Nephron (organoid): ENCODE results near the gene FGF8.

Source experiments
- H3K27ac Mint-ChIP-seq, 3 experiments: 2 replicates each; pipeline ENCODE4 v1.8.0; 2020; ENCODE audit warnings: mixed read lengths in 3 of 3, mild to moderate bottlenecking in 2 of 3, moderate library complexity in 1 of 3
- H3K27me3 Mint-ChIP-seq: 2 replicates; pipeline ENCODE4 v1.8.0; 2021; ENCODE audit warnings: low read depth, mild to moderate bottlenecking, moderate library complexity, mixed read lengths
- H3K36me3 Mint-ChIP-seq: 2 replicates; pipeline ENCODE4 v1.8.0; 2020; ENCODE audit warnings: low read depth, mixed read lengths
- H3K4me1 Mint-ChIP-seq: 2 replicates; pipeline ENCODE4 v1.8.0; 2020; ENCODE audit warnings: mixed read lengths
- H3K4me3 Mint-ChIP-seq, 3 experiments: 2 replicates each; pipeline ENCODE4 v1.8.0; 2020; ENCODE audit warnings: mild to moderate bottlenecking in 3 of 3, mixed read lengths in 3 of 3, moderate library complexity in 2 of 3
- H3K9me3 Mint-ChIP-seq: 2 replicates; pipeline ENCODE4 v1.8.0; 2020; ENCODE audit warnings: mixed read lengths
- CTCF ChIP-seq, 3 experiments: fragments of 200-600 bp; sonication (generic); IDR thresholded peaks; one replicate each; pipeline ENCODE4 v1.5.0; 2021; ENCODE audit warnings: antibody characterized with exemption in 3 of 3; ENCODE audit not compliant: unreplicated experiment in 3 of 3

Gene FGF8, protein sequence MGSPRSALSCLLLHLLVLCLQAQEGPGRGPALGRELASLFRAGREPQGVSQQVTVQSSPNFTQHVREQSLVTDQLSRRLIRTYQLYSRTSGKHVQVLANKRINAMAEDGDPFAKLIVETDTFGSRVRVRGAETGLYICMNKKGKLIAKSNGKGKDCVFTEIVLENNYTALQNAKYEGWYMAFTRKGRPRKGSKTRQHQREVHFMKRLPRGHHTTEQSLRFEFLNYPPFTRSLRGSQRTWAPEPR

DNA sequence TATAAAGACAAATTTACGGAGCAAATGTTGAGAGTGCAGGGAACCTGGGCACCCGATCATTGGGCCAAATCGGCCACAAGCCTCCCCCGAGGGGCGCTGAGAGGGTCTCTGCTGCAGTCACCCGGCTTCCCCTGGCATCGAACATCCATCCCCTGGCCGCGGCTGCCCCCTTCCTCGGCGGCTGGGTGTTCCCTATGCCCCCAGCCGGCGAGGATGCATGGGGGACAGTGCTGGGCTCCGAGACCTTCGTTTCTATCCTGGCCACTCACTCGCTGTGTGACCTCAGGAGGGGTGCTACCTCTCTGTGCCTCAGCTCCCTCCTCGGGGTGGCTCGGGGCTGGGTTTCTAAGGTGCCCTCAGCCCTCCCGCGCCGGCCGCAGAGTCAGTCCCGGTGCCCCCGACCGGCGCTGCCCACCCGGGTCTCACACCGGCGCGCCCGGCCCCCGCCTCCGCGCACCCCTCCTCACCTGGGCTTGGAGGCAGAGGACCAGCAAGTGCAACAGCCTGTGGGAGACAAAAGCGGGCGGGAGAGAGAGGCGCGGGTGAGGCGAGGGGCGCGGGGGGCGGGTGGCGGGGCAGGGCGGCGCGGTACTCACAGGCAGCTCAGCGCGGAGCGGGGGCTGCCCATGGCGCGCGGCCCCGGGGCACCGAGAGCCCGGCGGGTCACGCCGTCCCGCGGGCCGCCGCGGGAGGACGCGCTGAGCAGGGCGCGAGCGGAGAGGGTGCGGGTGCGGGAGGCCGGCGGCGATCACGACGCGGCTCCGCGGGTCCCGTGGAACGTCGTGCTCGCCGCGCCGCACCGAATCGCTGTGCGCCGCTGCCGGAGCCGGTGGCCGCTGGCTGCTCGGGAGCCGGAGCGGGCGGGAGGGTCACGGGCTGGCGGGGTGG is at the start of gene FGF8:
Gene FGF8, minus strand, starts transcription at position 842 of the 888 bp plus-strand sequence. Its CDS starts 214 bp downstream, at position 628.
- peaks cover 7% of the 10 kb centered on the region for H3K36me3 Mint-ChIP-seq
- H3K4me1 Mint-ChIP-seq: peaks cover 26% of the 10 kb centered on the region
- H3K27me3 Mint-ChIP-seq: peaks cover 88% of the 10 kb centered on the region
- no peak within 1 kb of the TSS for H3K27ac Mint-ChIP-seq
- peak within 1 kb of the TSS; percentile 78 to 88 (median 80) for H3K4me3 Mint-ChIP-seq
- no peak for TF ChIP-seq CTCF (IDR thresholded peaks at IDR 0.05; ENCODE audit: unreplicated experiment in 3 of 3)
- no peaks in the 10 kb centered on the region for H3K9me3 Mint-ChIP-seq

DNA sequence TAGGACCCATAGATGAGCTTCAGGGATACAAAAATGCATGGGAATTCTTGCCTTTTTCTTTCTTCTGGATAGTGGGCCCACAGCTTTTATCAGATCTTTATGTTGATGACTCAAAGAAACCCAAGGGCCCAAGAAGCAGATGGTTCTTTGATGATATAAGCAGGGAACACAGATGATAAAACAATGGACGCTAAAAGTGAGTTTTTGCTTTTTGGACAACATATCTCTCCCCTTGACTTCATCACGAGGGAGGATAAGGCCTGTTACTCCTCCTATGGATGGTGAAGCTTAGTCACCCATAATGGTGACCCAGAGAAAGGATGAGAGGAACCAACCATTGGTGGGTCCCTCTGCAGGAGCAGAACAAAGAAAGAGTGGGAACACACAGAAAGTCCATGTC is 48.8 kb upstream of the FGF8 start:
- Mint-ChIP-seq H3K27ac (no peak overlapping the region), H3K4me3 (no peak overlapping the region), H3K36me3 (peaks cover 8% of the 10 kb centered on the region), H3K4me1 (peaks cover 8% of the 10 kb centered on the region), H3K27me3 (no peaks in the 10 kb centered on the region), H3K9me3 (no peaks in the 10 kb centered on the region)
- TF ChIP-seq CTCF (IDR thresholded peaks at IDR 0.05; ENCODE audit: unreplicated experiment in 3 of 3): no peak

GRCh38 chr10:101818872-101819633 is 43.1 kb upstream of the FGF8 start:
- Mint-ChIP-seq H3K4me1 (peaks cover 39% of the 10 kb centered on the region), H3K9me3 (no peaks in the 10 kb centered on the region), H3K4me3 (peak overlapping the region; percentile 96 to 98 (median 97)), H3K27me3 (no peaks in the 10 kb centered on the region), H3K27ac (peak overlapping the region; percentile 91 to 98 (median 98)), H3K36me3 (peaks cover 4% of the 10 kb centered on the region)
- TF ChIP-seq CTCF (IDR thresholded peaks at IDR 0.05; ENCODE audit: unreplicated experiment in 3 of 3): no peak

- Mint-ChIP-seq H3K27me3 (no peaks in the 10 kb centered on the region), H3K36me3 (peaks cover 8% of the 10 kb centered on the region), H3K9me3 (no peaks in the 10 kb centered on the region), H3K4me3 (peak within 1 kb of the TSS; percentile 96 to 98 (median 97)), H3K27ac (peak within 1 kb of the TSS; percentile 91 to 98 (median 98)), H3K4me1 (peaks cover 46% of the 10 kb centered on the region)
- no peak for TF ChIP-seq CTCF (IDR thresholded peaks at IDR 0.05; ENCODE audit: unreplicated experiment in 3 of 3)
Observed at GRCh38 chr10:101818119-101818871, 42.4 kb upstream of the FGF8 start, which contains the start of gene OGA. Gene OGA, minus strand, starts transcription at chr10:101818444. Its CDS starts 422 bp downstream, at chr10:101818022.

DNA sequence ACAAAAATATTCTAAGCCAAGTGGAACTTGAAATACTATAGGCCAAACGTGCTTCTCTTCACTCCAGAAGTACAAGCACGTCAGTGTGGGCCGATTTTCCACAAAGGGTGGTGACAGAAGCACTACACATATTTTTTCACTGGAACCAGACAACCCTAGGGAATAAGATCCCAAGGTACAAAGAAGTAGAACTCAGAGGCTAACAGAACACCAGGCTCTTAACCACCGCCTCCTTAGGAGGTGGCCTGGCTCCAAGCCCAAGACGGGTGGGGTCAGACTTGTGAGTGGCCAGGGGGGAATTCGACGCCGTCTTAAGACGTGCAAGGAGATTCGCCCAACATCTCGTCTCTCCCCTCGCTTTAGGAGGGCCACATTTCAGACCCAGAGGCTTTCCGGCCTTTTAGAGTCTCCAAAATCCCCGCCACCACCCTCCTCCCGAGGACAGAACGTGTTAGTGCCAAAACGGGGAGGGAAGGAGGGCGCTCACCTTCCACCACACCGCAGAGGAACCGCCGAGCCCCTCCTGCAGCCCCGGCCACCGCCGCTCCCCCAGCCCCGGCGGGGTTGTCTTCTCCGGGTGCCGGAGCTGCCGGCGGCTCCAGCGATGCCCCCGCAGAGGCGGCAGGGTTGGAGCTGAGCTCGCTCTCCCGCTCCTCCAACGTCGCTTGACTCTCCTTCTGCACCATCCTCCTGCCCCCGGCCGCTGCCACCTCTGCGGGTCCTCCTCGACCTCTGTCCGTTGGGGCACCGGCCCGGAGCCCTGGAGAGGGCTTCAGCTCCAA is 41.6 kb upstream of the FGF8 start:
- Mint-ChIP-seq H3K27me3 (no peaks in the 10 kb centered on the region), H3K9me3 (no peaks in the 10 kb centered on the region), H3K27ac (peak overlapping the region; percentile 91 to 98 (median 98)), H3K4me3 (peak overlapping the region; percentile 96 to 98 (median 97)), H3K4me1 (peaks cover 54% of the 10 kb centered on the region), H3K36me3 (peaks cover 16% of the 10 kb centered on the region)
- no peak for TF ChIP-seq CTCF (IDR thresholded peaks at IDR 0.05; ENCODE audit: unreplicated experiment in 3 of 3)
